Right lobe of liver (tissue), 6 donors: ENCODE results near the gene TAS1R3. TPM values are rescaled to one million over a fixed set of nuclear protein-coding genes. Genes with fewer than 3 reads are reported as not detected.

Experiments
- ATAC-seq, 4 donors: fragments of 200-7000 bp; cut with Tn5 transposase; one replicate each; pipeline ENCODE4 v1.9.1; 2020; ENCODE audit warnings: mild to moderate bottlenecking in 4 of 4, moderate library complexity in 4 of 4
- DNase-seq, 3 donors: peaks; one replicate each; pipeline ENCODE4 v3.0.0-alpha.2; 2020
- H3K27ac ChIP-seq, 3 donors: fragments of 200-600 bp; one replicate each; pipeline ENCODE4 v1.8.0; 2022
- H3K27me3 ChIP-seq, 2 donors: fragments of 200-600 bp; one replicate each; pipeline ENCODE4 v1.8.0; 2022
- H3K36me3 ChIP-seq, 4 donors: fragments of 200-600 bp; sonication (generic) in 1 of 4; one replicate each; pipeline versions ENCODE4 v1.5.1 to v1.8.0; 2017 to 2022; ENCODE audit warnings: control low read depth in 1 of 4
- H3K4me1 ChIP-seq, 4 donors: fragments of 200-600 bp; sonication (generic) in 1 of 4; one replicate each; pipeline versions ENCODE4 v1.5.1 to v1.8.0; 2017 to 2022; ENCODE audit warnings: control low read depth in 1 of 4
- H3K4me3 ChIP-seq, 3 donors: fragments of 200-600 bp; one replicate each; pipeline ENCODE4 v1.8.0; 2022
- H3K9me3 ChIP-seq, 4 donors: fragments of 200-600 bp; sonication (generic) in 1 of 4; one replicate each; pipeline versions ENCODE4 v1.5.1 to v1.8.0; 2017 to 2022; ENCODE audit warnings: control low read depth in 1 of 4
- CTCF ChIP-seq, 4 donors: fragments of 200-600 bp in 3 of 4; fragments of 450-650 bp in 1 of 4; IDR thresholded peaks; one replicate each; pipeline versions ENCODE4 v1.5.1 to v1.8.0; 2016 to 2022; ENCODE audit warnings: antibody characterized with exemption in 4 of 4, mild to moderate bottlenecking in 2 of 4
- POLR2A ChIP-seq: fragments of 450-650 bp; IDR thresholded peaks from one replicate; pipeline ENCODE4 v1.6.1; 2017; ENCODE audit warnings: antibody characterized with exemption, mild to moderate bottlenecking
- WGBS: methylation state at CpG from one replicate; pipeline ENCODE4 v1.1.6; 2018; ENCODE audit warnings: low coverage, low lambda C conversion rate; ENCODE audit not compliant: insufficient coverage; ENCODE audit errors: missing lambda C conversion rate; 5-methylcytosine and 5-hydroxymethylcytosine counted together
- intact Hi-C, 2 donors: fragments of 100-400 bp; cut with DNase I; formaldehyde crosslinking; loops; one replicate each; pipeline versions ENCODE4 v1.11.2 to v1.14.1; 2022
- total RNA-seq, 6 experiments: library from RNA; depleted of rRNA in 2 of 6; stranded (reverse); fragments of >200 nt in 2 of 6; fragmentation: NEBNext Ultra II Directional in 3 of 6; extraction: Animal tissue kit (Norgen Biotek cat#: 25700) in 3 of 6; gene quantifications; one replicate each; pipeline versions ENCODE4 v1.1.0 to v1.2.4, GENCODE V29; 2016 to 2023
- donor health status: DM: no; HTN: yes; CAD: no.
- donor health status: DM: no; HTN: no; CAD: no.
- donor health status: DM: no; HTN: no; CAD: no.
- donor health status: DM: no; HTN: yes; CAD: no.
- donor health status: DM: no; HTN: yes; CAD: no.

TAS1R3 gene
- total RNA-seq, 6 experiments from 2014 or later: 0.10 to 2.7 (median 0.33) TPM

- no peak for DNase-seq
- no peak for ATAC-seq
Measured at GRCh38 chr1:1335792-1336248, 4.7 kb downstream of the TAS1R3 start.

DNA sequence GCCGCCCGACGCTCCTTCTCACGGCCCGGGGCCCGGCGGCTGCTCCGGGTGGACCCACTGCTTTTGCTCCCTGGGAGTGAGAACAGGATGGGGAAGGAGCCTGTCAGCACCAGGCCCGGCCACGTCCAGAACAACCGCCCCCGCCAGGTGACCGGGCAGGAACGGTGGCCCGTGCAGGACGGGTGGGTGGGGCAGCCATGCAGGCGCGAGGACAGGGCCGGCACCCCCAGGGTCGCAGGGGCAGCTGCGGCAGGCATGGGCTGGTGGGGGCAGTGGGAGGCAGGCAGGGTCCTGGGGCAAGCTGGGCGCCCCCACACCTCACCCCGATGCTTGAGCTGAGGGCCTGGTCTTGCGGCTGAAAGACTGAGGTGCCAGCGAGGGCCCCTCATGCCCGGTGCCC lies 5.4 kb downstream of the TAS1R3 start:
- WGBS: no CpG with 5 or more reads among the region's 26 CpGs
- ATAC-seq: no peak

More at GRCh38 chr1:1335792-1336248, 4.7 kb downstream of the TAS1R3 start:
- no peaks in the 10 kb centered on the region for H3K27me3 ChIP-seq
- H3K4me3 ChIP-seq: no peak overlapping the region
- no peak overlapping the region for H3K27ac ChIP-seq
- H3K9me3 ChIP-seq: no peaks in the 10 kb centered on the region
- H3K4me1 ChIP-seq: peaks cover 0 to 5% (median 0%) of the 10 kb centered on the region in 4 donors
- TF ChIP-seq POLR2A (no peak), CTCF (IDR thresholded peaks at IDR 0.05) (no peak)
- WGBS: 55% methylated on average over 2 of the region's 21 CpGs
- intact Hi-C loops: no loop called here
- H3K36me3 ChIP-seq: peaks cover 0 to 15% (median 2%) of the 10 kb centered on the region in 4 donors

GRCh38 chr1:1336931-1337792 lies 6.1 kb downstream of the TAS1R3 start:
- H3K4me1 ChIP-seq: peaks cover 0 to 5% (median 0%) of the 10 kb centered on the region in 4 donors
- H3K27me3 ChIP-seq: no peaks in the 10 kb centered on the region
- TF ChIP-seq CTCF (IDR thresholded peaks at IDR 0.05) (no peak), POLR2A (no peak)
- no peak for DNase-seq
- 72% methylated on average over 5 of the region's 32 CpGs for WGBS
- no peak for ATAC-seq
- H3K36me3 ChIP-seq: peaks cover 0 to 18% (median 2%) of the 10 kb centered on the region in 4 donors
- intact Hi-C loops: no loop called here
- H3K27ac ChIP-seq: no peak overlapping the region
- no peak overlapping the region for H3K4me3 ChIP-seq
- H3K9me3 ChIP-seq: no peaks in the 10 kb centered on the region

More for the DNA sequence above, 5.4 kb downstream of the TAS1R3 start:
- no peak for DNase-seq
- peaks cover 0 to 5% (median 0%) of the 10 kb centered on the region in 4 donors for H3K4me1 ChIP-seq
- peaks cover 0 to 15% (median 2%) of the 10 kb centered on the region in 4 donors for H3K36me3 ChIP-seq
- intact Hi-C loops: no loop called here
- no peaks in the 10 kb centered on the region for H3K27me3 ChIP-seq
- no peaks in the 10 kb centered on the region for H3K9me3 ChIP-seq
- H3K4me3 ChIP-seq: no peak overlapping the region
- TF ChIP-seq POLR2A (no peak), CTCF (IDR thresholded peaks at IDR 0.05) (no peak)
- H3K27ac ChIP-seq: no peak overlapping the region

GRCh38 chr1:1337793-1338147 lies 6.7 kb downstream of the TAS1R3 start:
- H3K4me1 ChIP-seq: no peaks in the 10 kb centered on the region
- no peaks in the 10 kb centered on the region for H3K27me3 ChIP-seq
- H3K36me3 ChIP-seq: peaks cover 0 to 18% (median 2%) of the 10 kb centered on the region in 4 donors
- no peak for DNase-seq
- intact Hi-C loops: no loop called here
- no peak overlapping the region for H3K27ac ChIP-seq
- peak in 3 of 4 donors; percentile 8 to 42 (median 18) for ATAC-seq
- H3K9me3 ChIP-seq: no peaks in the 10 kb centered on the region
- WGBS: 55% methylated on average over 2 of the region's 18 CpGs
- no peak overlapping the region for H3K4me3 ChIP-seq
- TF ChIP-seq POLR2A (no peak), CTCF (IDR thresholded peaks at IDR 0.05) (no peak)
